Tibial artery (tissue), 4 donors: ENCODE measurements around the gene COL4A6.
"Not testable (repeated sequence)": the region's sequence is repeated elsewhere in the genome, so short reads cannot be mapped to it uniquely, and the experiment has no call there.

Experiments used
- DNase-seq, 2 donors: peaks; one replicate each; pipeline ENCODE4 v3.0.0-alpha.2; 2019
- H3K27ac ChIP-seq, 2 donors: fragments of 200-600 bp; sonication (generic) in 1 of 2; 1 replicate in 1 of 2; 2 replicates in 1 of 2; pipeline ENCODE4 v1.5.1; 2018 to 2019; ENCODE audit warnings: mild to moderate bottlenecking in 1 of 2
- H3K27me3 ChIP-seq, 2 donors: fragments of 200-600 bp; sonication (generic) in 1 of 2; one replicate each; pipeline versions ENCODE4 v1.5.1 to v1.6.0; 2016 to 2019
- H3K36me3 ChIP-seq, 3 donors: fragments of 200-600 bp; sonication (generic) in 2 of 3; one replicate each; pipeline ENCODE4 v1.5.1; 2016 to 2019; ENCODE audit warnings: mild to moderate bottlenecking in 2 of 3
- H3K4me1 ChIP-seq, 4 donors: fragments of 200-600 bp; sonication (generic) in 2 of 4; 1 replicate in 3 of 4; 2 replicates in 1 of 4; pipeline ENCODE4 v1.5.1; 2016 to 2019
- H3K4me3 ChIP-seq, 2 donors: fragments of 200-600 bp; sonication (generic) in 1 of 2; 1 replicate in 1 of 2; 2 replicates in 1 of 2; pipeline ENCODE4 v1.5.1; 2018 to 2019; ENCODE audit warnings: mild to moderate bottlenecking in 2 of 2
- H3K9me3 ChIP-seq, 3 donors: fragments of 200-600 bp; sonication (generic) in 1 of 3; one replicate each; pipeline ENCODE4 v1.5.1; 2016 to 2019
- intact Hi-C: fragments of 100-400 bp; cut with DNase I; formaldehyde crosslinking; loops from one replicate; pipeline ENCODE4 v1.15.0; 2023; ENCODE audit warnings: low total_unique reads
- TF ChIP-seq, protein P1 (sequence below), 2 experiments: fragments of 200-600 bp in 1 of 2; fragments of 450-650 bp in 1 of 2; IDR thresholded peaks; one replicate each; pipeline ENCODE4 v1.5.1; 2017 to 2019; ENCODE audit warnings: antibody characterized with exemption in 2 of 2, mild to moderate bottlenecking in 1 of 2, moderate library complexity in 1 of 2

The COL4A6 gene

DNA sequence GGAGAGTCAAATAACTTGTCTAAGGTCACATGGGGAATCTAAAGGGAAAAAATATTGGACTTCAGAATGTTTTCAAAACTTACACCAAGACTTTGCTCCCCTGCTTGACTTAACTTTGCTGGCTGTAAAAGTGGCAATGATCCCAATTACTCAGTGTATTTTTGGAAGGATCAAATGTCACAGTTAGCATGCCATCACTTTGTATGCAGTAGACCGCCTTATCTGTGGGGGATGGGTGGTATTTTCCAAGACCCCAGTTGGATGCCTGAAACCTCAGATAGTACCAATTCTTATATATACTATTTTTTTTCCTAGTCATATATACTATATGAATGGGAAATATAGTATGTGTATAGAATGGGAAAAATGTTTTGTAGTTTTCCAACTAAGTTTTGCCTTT is 53.4 kb downstream of the COL4A6 start:
- no peaks in the 10 kb centered on the region for H3K4me1 ChIP-seq
- H3K9me3 ChIP-seq, result peaks cover 0 to 4% (median 0%) of the 10 kb centered on the region in 3 donors
- H3K36me3 ChIP-seq, result no peaks in the 10 kb centered on the region
- intact Hi-C loops, result no loop called here
- no peak for DNase-seq
- no peak overlapping the region for H3K27ac ChIP-seq
- H3K27me3 ChIP-seq, result no peaks in the 10 kb centered on the region
- TF ChIP-seq, protein P1, sequence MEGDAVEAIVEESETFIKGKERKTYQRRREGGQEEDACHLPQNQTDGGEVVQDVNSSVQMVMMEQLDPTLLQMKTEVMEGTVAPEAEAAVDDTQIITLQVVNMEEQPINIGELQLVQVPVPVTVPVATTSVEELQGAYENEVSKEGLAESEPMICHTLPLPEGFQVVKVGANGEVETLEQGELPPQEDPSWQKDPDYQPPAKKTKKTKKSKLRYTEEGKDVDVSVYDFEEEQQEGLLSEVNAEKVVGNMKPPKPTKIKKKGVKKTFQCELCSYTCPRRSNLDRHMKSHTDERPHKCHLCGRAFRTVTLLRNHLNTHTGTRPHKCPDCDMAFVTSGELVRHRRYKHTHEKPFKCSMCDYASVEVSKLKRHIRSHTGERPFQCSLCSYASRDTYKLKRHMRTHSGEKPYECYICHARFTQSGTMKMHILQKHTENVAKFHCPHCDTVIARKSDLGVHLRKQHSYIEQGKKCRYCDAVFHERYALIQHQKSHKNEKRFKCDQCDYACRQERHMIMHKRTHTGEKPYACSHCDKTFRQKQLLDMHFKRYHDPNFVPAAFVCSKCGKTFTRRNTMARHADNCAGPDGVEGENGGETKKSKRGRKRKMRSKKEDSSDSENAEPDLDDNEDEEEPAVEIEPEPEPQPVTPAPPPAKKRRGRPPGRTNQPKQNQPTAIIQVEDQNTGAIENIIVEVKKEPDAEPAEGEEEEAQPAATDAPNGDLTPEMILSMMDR (IDR thresholded peaks at IDR 0.05), result no peak
- H3K4me3 ChIP-seq, result no peak overlapping the region

DNA sequence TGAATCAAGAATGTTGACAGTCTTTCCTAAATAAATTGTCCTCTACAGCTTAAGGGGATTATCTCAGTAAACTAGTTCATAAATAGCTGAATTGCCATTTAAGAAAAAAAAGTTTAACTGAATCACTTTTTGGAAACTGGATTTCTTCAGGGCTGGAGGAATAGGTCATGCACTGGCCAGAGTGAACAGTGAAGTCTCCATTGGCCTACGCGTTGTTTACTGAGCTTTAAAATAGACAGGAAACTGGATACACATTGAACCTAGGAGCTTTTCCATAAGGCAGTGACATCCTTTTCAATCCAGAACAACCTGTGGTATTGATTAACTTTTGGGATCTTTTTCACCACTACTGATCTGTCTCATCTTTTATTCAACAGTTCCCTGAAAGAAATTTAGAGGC is 58.0 kb downstream of the COL4A6 start:
- H3K36me3 ChIP-seq, result no peaks in the 10 kb centered on the region
- intact Hi-C loops, result no loop called here
- DNase-seq, result no peak
- TF ChIP-seq, protein P1 (IDR thresholded peaks at IDR 0.05), result no peak
- H3K4me1 ChIP-seq, result no peaks in the 10 kb centered on the region
- H3K4me3 ChIP-seq, result no peak overlapping the region
- H3K27me3 ChIP-seq, result no peaks in the 10 kb centered on the region
- H3K27ac ChIP-seq, result no peak overlapping the region
- H3K9me3 ChIP-seq, result no peaks in the 10 kb centered on the region

DNA sequence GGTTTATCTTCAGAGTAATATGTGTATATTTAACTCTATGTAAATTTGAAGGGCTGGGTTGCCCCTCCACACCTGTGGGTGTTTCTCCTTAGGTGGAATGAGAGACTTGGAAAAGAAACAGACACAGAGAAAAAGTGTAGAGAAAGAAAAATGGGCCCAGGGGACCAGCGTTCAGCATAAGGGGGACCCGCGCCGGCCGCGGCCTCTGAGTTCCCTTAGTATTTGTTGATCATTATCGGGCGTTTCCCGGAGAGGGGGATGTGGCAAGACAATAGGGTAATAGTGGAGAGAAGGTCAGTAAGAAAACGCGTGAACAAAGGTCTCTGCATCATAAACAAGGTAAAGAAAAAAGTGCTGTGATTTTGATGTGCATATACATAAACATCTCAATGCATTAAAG is 61.4 kb downstream of the COL4A6 start:
- intact Hi-C loops, H3K36me3 ChIP-seq, H3K27ac ChIP-seq, H3K27me3 ChIP-seq, DNase-seq, H3K4me1 ChIP-seq, H3K4me3 ChIP-seq, H3K9me3 ChIP-seq: not testable (repeated sequence)

DNA sequence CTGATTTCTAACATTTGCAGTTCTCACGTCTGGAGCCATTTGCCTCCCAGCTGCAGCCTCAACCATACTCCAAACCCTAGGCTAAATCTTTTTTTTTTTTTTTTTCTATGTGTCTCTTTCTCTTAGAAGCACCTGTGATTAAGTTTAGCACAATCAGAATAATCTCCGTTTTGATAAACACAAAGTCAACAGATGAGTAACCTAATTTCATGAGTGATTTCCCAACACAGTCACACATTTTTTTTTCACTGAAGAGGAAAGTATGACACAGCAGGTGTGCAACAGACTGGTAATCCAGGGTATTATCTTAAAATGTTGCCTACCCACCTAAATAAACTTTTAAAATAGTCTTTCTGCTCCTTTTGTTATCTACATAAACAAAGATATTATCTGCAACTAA is 62.6 kb downstream of the COL4A6 start:
- H3K27me3 ChIP-seq, H3K36me3 ChIP-seq, H3K9me3 ChIP-seq, intact Hi-C loops, DNase-seq, H3K27ac ChIP-seq, H3K4me3 ChIP-seq, H3K4me1 ChIP-seq: not testable (repeated sequence)

DNA sequence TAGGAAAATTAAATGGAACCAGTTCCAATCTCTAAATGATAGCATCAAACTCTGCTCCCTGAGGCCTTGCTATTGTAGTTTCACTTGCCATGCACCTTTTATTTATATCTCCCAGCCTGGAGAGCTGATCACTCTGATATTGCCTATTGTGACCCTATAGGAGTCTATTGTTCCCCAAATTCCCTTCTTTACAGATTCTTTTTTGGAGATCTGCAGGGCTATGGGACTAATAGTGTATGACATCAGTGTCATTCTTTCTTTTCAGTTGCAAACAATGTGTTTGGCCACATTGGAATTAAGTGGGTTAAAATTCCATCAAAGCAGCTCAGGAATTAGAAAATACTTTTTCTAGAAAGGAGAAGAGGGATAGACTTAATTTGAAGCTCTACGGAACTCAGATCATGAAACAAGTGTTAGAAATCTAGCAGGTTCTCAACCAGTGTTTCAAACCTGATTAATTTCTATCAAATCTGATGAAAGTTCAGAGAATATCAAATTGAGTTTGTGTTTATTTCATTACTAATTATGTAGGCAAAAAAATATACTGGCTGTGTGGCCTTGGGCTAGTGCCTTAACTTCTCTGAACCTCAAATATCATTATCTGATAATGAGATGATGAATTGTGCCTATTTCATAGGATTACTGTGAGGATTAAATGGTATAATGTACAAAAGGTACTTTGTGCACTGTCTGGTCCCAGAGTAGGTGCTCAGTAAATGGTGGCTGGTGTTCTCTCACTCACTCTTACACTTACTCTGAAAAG is 71.4 kb downstream of the COL4A6 start:
- Histone ChIP-seq H3K4me3 (no peak overlapping the region), H3K27ac (no peak overlapping the region), H3K27me3 (no peaks in the 10 kb centered on the region), H3K4me1 (no peaks in the 10 kb centered on the region), H3K9me3 (no peaks in the 10 kb centered on the region), H3K36me3 (no peaks in the 10 kb centered on the region)
- no peak for DNase-seq
- TF ChIP-seq, protein P1 (IDR thresholded peaks at IDR 0.05), result no peak
- intact Hi-C loops, result no loop called here

DNA sequence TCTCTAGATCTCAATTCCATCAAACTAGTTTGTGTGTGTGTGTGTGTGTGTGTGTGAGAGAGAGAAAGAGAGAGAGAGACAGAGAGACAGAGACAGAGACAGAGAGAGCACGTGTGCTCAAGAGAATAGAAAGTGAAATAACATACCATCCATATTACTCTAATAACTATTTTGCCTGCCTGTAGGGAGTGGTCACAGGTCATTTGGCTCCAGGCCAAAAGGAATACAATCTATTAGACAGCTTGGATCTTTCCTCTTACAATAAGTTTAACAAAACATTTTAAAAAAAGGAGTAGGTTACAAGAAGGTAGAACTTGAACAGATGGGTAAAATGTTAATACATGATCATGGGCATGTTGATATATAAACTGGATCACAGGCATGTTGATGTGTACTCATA is 76.2 kb downstream of the COL4A6 start:
- Histone ChIP-seq H3K4me3 (no peak overlapping the region), H3K27ac (no peak overlapping the region), H3K4me1 (no peaks in the 10 kb centered on the region), H3K27me3 (no peaks in the 10 kb centered on the region), H3K9me3 (no peaks in the 10 kb centered on the region), H3K36me3 (no peaks in the 10 kb centered on the region)
- TF ChIP-seq, protein P1 (IDR thresholded peaks at IDR 0.05), result no peak
- no peak for DNase-seq
- intact Hi-C loops, result no loop called here

DNA sequence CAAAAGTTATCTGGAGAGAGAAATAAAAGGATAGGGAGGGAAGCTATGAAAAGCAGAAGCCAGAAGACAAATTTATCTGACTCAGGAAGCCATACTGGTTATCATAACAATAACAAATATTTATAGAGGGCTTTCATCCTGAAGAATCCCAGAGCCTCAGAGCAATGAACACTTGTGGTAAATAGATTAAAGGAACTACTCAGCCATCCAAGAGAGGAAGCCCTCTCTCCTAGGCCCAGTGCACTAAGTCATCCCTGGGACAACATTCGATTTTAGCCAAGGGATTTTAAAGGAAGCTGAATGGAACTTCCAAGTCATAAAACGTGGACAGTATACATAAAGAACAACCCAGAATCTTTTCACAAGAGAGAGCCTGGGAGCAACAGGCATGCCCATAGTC is 76.9 kb downstream of the COL4A6 start:
- TF ChIP-seq, protein P1 (IDR thresholded peaks at IDR 0.05), result no peak
- H3K27me3 ChIP-seq, result no peaks in the 10 kb centered on the region
- DNase-seq, result no peak

More for the DNA sequence above, 76.9 kb downstream of the COL4A6 start:
- no peak overlapping the region for H3K27ac ChIP-seq
- H3K4me3 ChIP-seq, result no peak overlapping the region
- no peaks in the 10 kb centered on the region for H3K36me3 ChIP-seq
- H3K4me1 ChIP-seq, result no peaks in the 10 kb centered on the region
- no peaks in the 10 kb centered on the region for H3K9me3 ChIP-seq
- intact Hi-C loops, result no loop called here
